HepG2 (cell line): ENCODE results near the gene GATA1. TPM values are rescaled to one million over a fixed set of nuclear protein-coding genes. Genes with fewer than 3 reads are reported as not detected.

Experiments
- CREB1 ChIP-seq, 2 experiments: fragments of 450-650 bp in 1 of 2; IDR thresholded peaks; 2 replicates each; pipeline ENCODE4 v1.6.1; 2016 to 2017; ENCODE audit warnings: control low read depth in 1 of 2, mild to moderate bottlenecking in 1 of 2, missing compliant biosample characterization in 1 of 2, missing genetic modification characterization in 1 of 2
- HOXA3 ChIP-seq: sonication (generic); formaldehyde crosslinking; IDR thresholded peaks from 2 replicates; pipeline ENCODE4 v1.5.0; 2020; ENCODE audit warnings: missing genetic modification reagents
- MIER3 ChIP-seq: IDR thresholded peaks from 2 replicates; pipeline ENCODE4 v1.6.1; 2016; ENCODE audit warnings: missing compliant biosample characterization, borderline replicate concordance
- RAD51 ChIP-seq: fragments of 450-650 bp; IDR thresholded peaks from 2 replicates; pipeline ENCODE4 v1.6.1; 2016; ENCODE audit warnings: borderline replicate concordance
- TBL1XR1 ChIP-seq: fragments of 150-350 bp; IDR thresholded peaks from 2 replicates; pipeline ENCODE4 v1.6.1; 2014; ENCODE audit warnings: borderline replicate concordance, low read length; ENCODE audit not compliant: partially characterized antibody
- ZNF143 ChIP-seq: sonication (generic); formaldehyde crosslinking; IDR thresholded peaks from 2 replicates; pipeline ENCODE4 v1.4.0; 2020; ENCODE audit warnings: missing genetic modification reagents
- ZNF441 ChIP-seq: sonication (generic); formaldehyde crosslinking; IDR thresholded peaks from 2 replicates; pipeline ENCODE4 v1.7.0; 2021; ENCODE audit warnings: missing genetic modification reagents, borderline replicate concordance
- polyA plus RNA-seq, 8 experiments: library from polyadenylated mRNA; depleted of rRNA in 3 of 8; stranded (reverse) in 7 of 8; unstranded in 1 of 8; fragments of >200 nt; fragmentation: Illumina TruSeq in 4 of 8; extraction: Trizol in 4 of 8; gene quantifications; 2 replicates each; pipeline versions ENCODE4 v1.2.1 to v1.2.3, GENCODE V29; 2011 to 2016; ENCODE audit warnings: low read depth in 4 of 8, missing spikeins in 1 of 8, mixed read lengths in 1 of 8; ENCODE audit not compliant: insufficient read depth in 1 of 8
- total RNA-seq, 5 experiments: library from RNA; depleted of rRNA; stranded (reverse); fragments of >200 nt; fragmentation: Illumina TruSeq; extraction: Trizol; gene quantifications; 2 replicates each; pipeline ENCODE4 v1.2.3, GENCODE V29; 2016; ENCODE audit warnings: low read depth in 1 of 5
- TF ChIP-seq, protein P1 (sequence below): sonication (generic); formaldehyde crosslinking; IDR thresholded peaks from 2 replicates; pipeline ENCODE4 v1.4.0; 2020; ENCODE audit warnings: missing genetic modification reagents
- TF ChIP-seq, protein P2 (sequence below), 2 experiments: sonication (generic) in 1 of 2; formaldehyde crosslinking in 1 of 2; IDR thresholded peaks; 2 replicates each; pipeline versions ENCODE4 v1.5.1 to v1.6.1; 2011 to 2020; ENCODE audit warnings: borderline replicate concordance in 1 of 2, low read depth in 1 of 2, low read length in 1 of 2, mild to moderate bottlenecking in 1 of 2, missing genetic modification reagents in 1 of 2, moderate library complexity in 1 of 2

GATA1 gene
- total and polyA plus RNA-seq, 2 of the 13 experiments (the other 11 are each of a cell fraction or from before 2014, with no cell fraction given) = 0.13 TPM; not detected in 1

DNA sequence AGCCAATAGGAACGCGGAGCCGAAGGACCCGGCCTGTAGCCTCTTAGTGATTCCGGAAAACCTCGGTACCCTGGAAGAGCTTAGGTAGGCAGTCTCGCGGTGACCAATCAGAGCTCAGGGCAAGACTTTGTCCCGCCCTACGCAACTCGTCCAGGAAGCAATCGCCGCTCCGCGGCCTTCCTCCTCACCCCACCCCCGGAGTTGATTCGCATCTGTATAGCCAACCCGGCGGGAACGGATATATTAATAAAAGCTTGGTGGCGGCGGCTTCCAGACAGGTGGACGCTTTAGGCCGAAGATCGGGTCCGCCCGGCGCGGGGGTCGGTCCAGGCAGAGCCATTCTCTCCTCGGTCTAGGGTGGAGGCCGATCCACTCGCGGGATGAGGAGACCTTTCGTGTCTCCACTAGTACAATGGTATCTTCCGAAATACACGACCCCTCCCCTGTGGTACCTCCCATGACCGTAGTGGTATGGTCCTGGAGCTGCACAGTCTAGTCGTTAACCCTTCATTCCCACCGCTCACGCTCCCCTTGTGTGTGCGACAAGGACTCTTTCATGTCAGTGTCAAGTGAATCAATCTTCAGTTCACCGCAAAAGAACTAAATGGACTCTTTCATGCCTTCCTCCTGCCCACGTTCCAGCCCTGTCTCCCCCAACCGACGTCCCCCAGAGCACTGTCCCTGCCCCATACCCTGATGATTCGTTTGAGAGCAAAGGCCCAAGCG is 49.0 kb upstream of the GATA1 start (continued):
- TF ChIP-seq MIER3 (CRISPR knock-in tag) (no peak), ZNF441 (no peak), HOXA3 (CRISPR knock-in tag) (peak; percentile 38; the same call in 1 of the 2 replicates), ZNF143 (no peak), TBL1XR1 (no peak), RAD51 (no peak), CREB1 (IDR thresholded peaks at IDR 0.05) (no peak), CREB1 (CRISPR knock-in tag; IDR thresholded peaks at IDR 0.05) (peak; percentile 71)
- TF ChIP-seq, protein P1, sequence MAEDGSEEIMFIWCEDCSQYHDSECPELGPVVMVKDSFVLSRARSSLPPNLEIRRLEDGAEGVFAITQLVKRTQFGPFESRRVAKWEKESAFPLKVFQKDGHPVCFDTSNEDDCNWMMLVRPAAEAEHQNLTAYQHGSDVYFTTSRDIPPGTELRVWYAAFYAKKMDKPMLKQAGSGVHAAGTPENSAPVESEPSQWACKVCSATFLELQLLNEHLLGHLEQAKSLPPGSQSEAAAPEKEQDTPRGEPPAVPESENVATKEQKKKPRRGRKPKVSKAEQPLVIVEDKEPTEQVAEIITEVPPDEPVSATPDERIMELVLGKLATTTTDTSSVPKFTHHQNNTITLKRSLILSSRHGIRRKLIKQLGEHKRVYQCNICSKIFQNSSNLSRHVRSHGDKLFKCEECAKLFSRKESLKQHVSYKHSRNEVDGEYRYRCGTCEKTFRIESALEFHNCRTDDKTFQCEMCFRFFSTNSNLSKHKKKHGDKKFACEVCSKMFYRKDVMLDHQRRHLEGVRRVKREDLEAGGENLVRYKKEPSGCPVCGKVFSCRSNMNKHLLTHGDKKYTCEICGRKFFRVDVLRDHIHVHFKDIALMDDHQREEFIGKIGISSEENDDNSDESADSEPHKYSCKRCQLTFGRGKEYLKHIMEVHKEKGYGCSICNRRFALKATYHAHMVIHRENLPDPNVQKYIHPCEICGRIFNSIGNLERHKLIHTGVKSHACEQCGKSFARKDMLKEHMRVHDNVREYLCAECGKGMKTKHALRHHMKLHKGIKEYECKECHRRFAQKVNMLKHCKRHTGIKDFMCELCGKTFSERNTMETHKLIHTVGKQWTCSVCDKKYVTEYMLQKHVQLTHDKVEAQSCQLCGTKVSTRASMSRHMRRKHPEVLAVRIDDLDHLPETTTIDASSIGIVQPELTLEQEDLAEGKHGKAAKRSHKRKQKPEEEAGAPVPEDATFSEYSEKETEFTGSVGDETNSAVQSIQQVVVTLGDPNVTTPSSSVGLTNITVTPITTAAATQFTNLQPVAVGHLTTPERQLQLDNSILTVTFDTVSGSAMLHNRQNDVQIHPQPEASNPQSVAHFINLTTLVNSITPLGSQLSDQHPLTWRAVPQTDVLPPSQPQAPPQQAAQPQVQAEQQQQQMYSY (CRISPR knock-in tag) = no peak
- TF ChIP-seq, protein P2, sequence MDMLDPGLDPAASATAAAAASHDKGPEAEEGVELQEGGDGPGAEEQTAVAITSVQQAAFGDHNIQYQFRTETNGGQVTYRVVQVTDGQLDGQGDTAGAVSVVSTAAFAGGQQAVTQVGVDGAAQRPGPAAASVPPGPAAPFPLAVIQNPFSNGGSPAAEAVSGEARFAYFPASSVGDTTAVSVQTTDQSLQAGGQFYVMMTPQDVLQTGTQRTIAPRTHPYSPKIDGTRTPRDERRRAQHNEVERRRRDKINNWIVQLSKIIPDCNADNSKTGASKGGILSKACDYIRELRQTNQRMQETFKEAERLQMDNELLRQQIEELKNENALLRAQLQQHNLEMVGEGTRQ (IDR thresholded peaks at IDR 0.05; ENCODE audit: low read depth, low read length) = no peak
- TF ChIP-seq, protein P2 (CRISPR knock-in tag; IDR thresholded peaks at IDR 0.05; ENCODE audit: borderline replicate concordance) = no peak
